Thyroid gland (tissue), 4 donors: ENCODE measurements around the gene ZNHIT6.
"Not testable (repeated sequence)": the region's sequence is repeated elsewhere in the genome, so short reads cannot be mapped to it uniquely, and the experiment has no call there.

Experiments used
- POLR2A ChIP-seq, 2 donors: fragments of 450-650 bp; IDR thresholded peaks; one replicate each; pipeline ENCODE4 v1.6.1; 2017; ENCODE audit warnings: antibody characterized with exemption in 2 of 2, mild to moderate bottlenecking in 2 of 2, moderate library complexity in 1 of 2
- TF ChIP-seq, protein P1 (sequence below), 6 experiments: fragments of 200-600 bp in 3 of 6; fragments of 450-650 bp in 3 of 6; sonication (generic) in 3 of 6; IDR thresholded peaks; one replicate each; pipeline ENCODE4 v1.5.1; 2016 to 2019; ENCODE audit warnings: antibody characterized with exemption in 6 of 6, mild to moderate bottlenecking in 2 of 6, inconsistent platforms in 1 of 6, moderate library complexity in 1 of 6

DNA sequence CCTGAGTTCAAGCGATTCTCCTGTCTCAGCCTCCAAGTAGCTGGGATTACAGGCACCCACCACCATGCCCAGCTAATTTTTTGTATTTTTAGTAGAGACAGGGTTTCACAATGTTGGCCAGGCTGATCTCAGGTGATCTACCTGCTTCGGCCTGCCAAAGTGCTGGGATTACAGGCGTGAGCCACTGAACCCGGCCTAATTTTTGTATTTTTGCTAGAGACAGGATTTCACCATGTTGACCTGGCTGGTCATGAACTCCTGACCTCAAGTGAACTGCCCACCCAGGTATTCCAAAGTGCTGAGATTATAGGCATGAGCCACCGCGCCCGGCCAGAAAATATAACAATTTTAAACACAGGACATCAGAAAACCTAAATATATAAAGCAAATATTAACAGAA is 68.3 kb downstream of the ZNHIT6 start:
- TF ChIP-seq, protein P1, sequence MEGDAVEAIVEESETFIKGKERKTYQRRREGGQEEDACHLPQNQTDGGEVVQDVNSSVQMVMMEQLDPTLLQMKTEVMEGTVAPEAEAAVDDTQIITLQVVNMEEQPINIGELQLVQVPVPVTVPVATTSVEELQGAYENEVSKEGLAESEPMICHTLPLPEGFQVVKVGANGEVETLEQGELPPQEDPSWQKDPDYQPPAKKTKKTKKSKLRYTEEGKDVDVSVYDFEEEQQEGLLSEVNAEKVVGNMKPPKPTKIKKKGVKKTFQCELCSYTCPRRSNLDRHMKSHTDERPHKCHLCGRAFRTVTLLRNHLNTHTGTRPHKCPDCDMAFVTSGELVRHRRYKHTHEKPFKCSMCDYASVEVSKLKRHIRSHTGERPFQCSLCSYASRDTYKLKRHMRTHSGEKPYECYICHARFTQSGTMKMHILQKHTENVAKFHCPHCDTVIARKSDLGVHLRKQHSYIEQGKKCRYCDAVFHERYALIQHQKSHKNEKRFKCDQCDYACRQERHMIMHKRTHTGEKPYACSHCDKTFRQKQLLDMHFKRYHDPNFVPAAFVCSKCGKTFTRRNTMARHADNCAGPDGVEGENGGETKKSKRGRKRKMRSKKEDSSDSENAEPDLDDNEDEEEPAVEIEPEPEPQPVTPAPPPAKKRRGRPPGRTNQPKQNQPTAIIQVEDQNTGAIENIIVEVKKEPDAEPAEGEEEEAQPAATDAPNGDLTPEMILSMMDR (IDR thresholded peaks at IDR 0.05): not testable (repeated sequence)
- TF ChIP-seq POLR2A (IDR thresholded peaks at IDR 0.05): not testable (repeated sequence)
